NOMO-1 (cell line): ENCODE results near the gene MVB12B.
"Not testable (repeated sequence)": the region's sequence is repeated elsewhere in the genome, so short reads cannot be mapped to it uniquely, and the experiment has no call there.

Experiments
- DNase-seq, 2 experiments: peaks; one replicate each; lab custom pipeline; 2025; ENCODE audit not compliant: unreplicated experiment in 2 of 2; lab: John Stamatoyannopoulos, UW

MVB12B gene

GRCh38 chr9:126527109-126527825 lies 200.6 kb downstream of the MVB12B start:
- DNase-seq, result no peak

- no peak for DNase-seq
These were observed 201.5 kb downstream of the MVB12B start for GRCh38 chr9:126528111-126528510.

- DNase-seq, result no peak
These were observed 202.3 kb downstream of the MVB12B start for GRCh38 chr9:126528915-126529314.

- DNase-seq, result no peak
These were observed 204.5 kb downstream of the MVB12B start for GRCh38 chr9:126531035-126531571.

GRCh38 chr9:126531591-126531990 lies 205.0 kb downstream of the MVB12B start:
- no peak for DNase-seq

GRCh38 chr9:126532019-126532462 lies 205.4 kb downstream of the MVB12B start:
- DNase-seq, result no peak

- DNase-seq, result no peak
These were observed 205.9 kb downstream of the MVB12B start for GRCh38 chr9:126532489-126532888.

- peak; percentile 47 to 86 for DNase-seq
These were observed 206.6 kb downstream of the MVB12B start for GRCh38 chr9:126532951-126533925.

- no peak for DNase-seq
These were observed 207.3 kb downstream of the MVB12B start for GRCh38 chr9:126533926-126534310.

- DNase-seq, result no peak
These were observed 208.0 kb downstream of the MVB12B start for GRCh38 chr9:126534431-126535186.

- DNase-seq, result no peak
These were observed 209.5 kb downstream of the MVB12B start for GRCh38 chr9:126536131-126536530.

GRCh38 chr9:126536841-126537465 lies 210.3 kb downstream of the MVB12B start:
- DNase-seq, result no peak

GRCh38 chr9:126538550-126538949 lies 211.9 kb downstream of the MVB12B start:
- no peak for DNase-seq

- DNase-seq, result not testable (repeated sequence)
These were observed 213.8 kb downstream of the MVB12B start for GRCh38 chr9:126540398-126540797.

GRCh38 chr9:126543490-126543889 lies 216.9 kb downstream of the MVB12B start:
- DNase-seq, result no peak

- DNase-seq, result no peak
These were observed 218.5 kb downstream of the MVB12B start for GRCh38 chr9:126545106-126545505.

GRCh38 chr9:126546036-126546435 lies 219.4 kb downstream of the MVB12B start:
- no peak for DNase-seq

- no peak for DNase-seq
These were observed 221.7 kb downstream of the MVB12B start for GRCh38 chr9:126548312-126548711.

GRCh38 chr9:126549246-126550006 lies 222.8 kb downstream of the MVB12B start:
- DNase-seq, result no peak
